ENCODE results near the gene HLA-F.

The HLA-F gene

GRCh38 chr6:29733057-29733456 lies 9.8 kb downstream of the HLA-F start:
- H3K4me3 ChIP-seq (ENCODE audit: low read depth, low read length), result no peak overlapping the region
- TF ChIP-seq CTCF (IDR thresholded peaks at IDR 0.05; ENCODE audit: low read depth, low read length) (no peak), MAX (IDR thresholded peaks at IDR 0.05; ENCODE audit: low read depth, low read length) (no peak), MYC (IDR thresholded peaks at IDR 0.05; ENCODE audit: low read depth, low read length) (no peak), POLR2A (IDR thresholded peaks at IDR 0.05; ENCODE audit: extremely low read depth, insufficient read length) (no peak)
- no peak for DNase-seq (ENCODE audit: low read depth)

GRCh38 chr6:29734046-29735018 lies 11.1 kb downstream of the HLA-F start:
- TF ChIP-seq MYC (IDR thresholded peaks at IDR 0.05; ENCODE audit: low read depth, low read length) (no peak), MAX (IDR thresholded peaks at IDR 0.05; ENCODE audit: low read depth, low read length) (no peak), POLR2A (IDR thresholded peaks at IDR 0.05; ENCODE audit: extremely low read depth, insufficient read length) (no peak), CTCF (IDR thresholded peaks at IDR 0.05; ENCODE audit: low read depth, low read length) (no peak)
- no peak for DNase-seq (ENCODE audit: low read depth)
- no peak overlapping the region for H3K4me3 ChIP-seq (ENCODE audit: low read depth, low read length)

GRCh38 chr6:29736563-29736962 lies 13.3 kb downstream of the HLA-F start:
- no peak for TF ChIP-seq CTCF (IDR thresholded peaks at IDR 0.05; ENCODE audit: low read depth, low read length)
- no peak for TF ChIP-seq MYC (IDR thresholded peaks at IDR 0.05; ENCODE audit: low read depth, low read length)
- TF ChIP-seq POLR2A (IDR thresholded peaks at IDR 0.05; ENCODE audit: extremely low read depth, insufficient read length), result no peak
- no peak for TF ChIP-seq MAX (IDR thresholded peaks at IDR 0.05; ENCODE audit: low read depth, low read length)
- no peak for DNase-seq (ENCODE audit: low read depth)
- H3K4me3 ChIP-seq (ENCODE audit: low read depth, low read length), result no peak overlapping the region

GRCh38 chr6:29737707-29738630 lies 14.7 kb downstream of the HLA-F start:
- H3K4me3 ChIP-seq (ENCODE audit: low read depth, low read length), result no peak overlapping the region
- TF ChIP-seq MYC (IDR thresholded peaks at IDR 0.05; ENCODE audit: low read depth, low read length), result no peak
- peak; percentile 69 for TF ChIP-seq CTCF (IDR thresholded peaks at IDR 0.05; ENCODE audit: low read depth, low read length)
- peak; percentile 60 for DNase-seq (ENCODE audit: low read depth)

GRCh38 chr6:29739136-29739881 lies 16.1 kb downstream of the HLA-F start:
- no peak overlapping the region for H3K4me3 ChIP-seq (ENCODE audit: low read depth, low read length)
- DNase-seq (ENCODE audit: low read depth), result no peak
- TF ChIP-seq CTCF (IDR thresholded peaks at IDR 0.05; ENCODE audit: low read depth, low read length) (no peak), MYC (IDR thresholded peaks at IDR 0.05; ENCODE audit: low read depth, low read length) (no peak), POLR2A (IDR thresholded peaks at IDR 0.05; ENCODE audit: extremely low read depth, insufficient read length) (no peak), MAX (IDR thresholded peaks at IDR 0.05; ENCODE audit: low read depth, low read length) (no peak)
